Skeletal muscle tissue (tissue), 4 donors: ENCODE data around the gene ANKRD65. TPM values are rescaled to one million over a fixed set of nuclear protein-coding genes. Genes with fewer than 3 reads are reported as not detected.

Source experiments
- H3K27ac ChIP-seq: one replicate; pipeline ENCODE4 v1.7.0; 2013; ENCODE audit warnings: mild to moderate bottlenecking, low read depth, low read length, inconsistent platforms
- H3K27me3 ChIP-seq, 3 donors: one replicate each; pipeline ENCODE4 v1.7.0; 2013; ENCODE audit warnings: low read length in 3 of 3; ENCODE audit not compliant: control insufficient read depth in 3 of 3, insufficient read depth in 3 of 3
- H3K36me3 ChIP-seq, 3 donors: one replicate each; pipeline ENCODE4 v1.7.0; 2013; ENCODE audit warnings: low read length in 3 of 3; ENCODE audit not compliant: control insufficient read depth in 3 of 3, insufficient read depth in 3 of 3
- H3K4me1 ChIP-seq, 3 donors: one replicate each; pipeline ENCODE4 v1.7.0; 2013; ENCODE audit warnings: low read length in 3 of 3, mild to moderate bottlenecking in 3 of 3; ENCODE audit not compliant: control insufficient read depth in 3 of 3, insufficient read depth in 3 of 3
- H3K4me3 ChIP-seq, 3 donors: one replicate each; pipeline ENCODE4 v1.7.0; 2013; ENCODE audit warnings: low read length in 3 of 3
- H3K9ac ChIP-seq, 3 donors: one replicate each; pipeline ENCODE4 v1.7.0; 2013; ENCODE audit warnings: low read length in 3 of 3, mild to moderate bottlenecking in 3 of 3, moderate library complexity in 2 of 3, low read depth in 1 of 3
- H3K9me3 ChIP-seq, 3 donors: one replicate each; pipeline ENCODE4 v1.7.0; 2013; ENCODE audit warnings: low read length in 3 of 3; ENCODE audit not compliant: control insufficient read depth in 3 of 3
- total RNA-seq: library from RNA; depleted of rRNA; stranded (reverse); fragments of >200 nt; gene quantifications from one replicate; pipeline ENCODE4 v1.2.3, GENCODE V29; 2014
- donor health status: Osteomylitis.

Gene ANKRD65
- total RNA-seq, 1 donor from 2014 or later = 5.7 TPM

DNA sequence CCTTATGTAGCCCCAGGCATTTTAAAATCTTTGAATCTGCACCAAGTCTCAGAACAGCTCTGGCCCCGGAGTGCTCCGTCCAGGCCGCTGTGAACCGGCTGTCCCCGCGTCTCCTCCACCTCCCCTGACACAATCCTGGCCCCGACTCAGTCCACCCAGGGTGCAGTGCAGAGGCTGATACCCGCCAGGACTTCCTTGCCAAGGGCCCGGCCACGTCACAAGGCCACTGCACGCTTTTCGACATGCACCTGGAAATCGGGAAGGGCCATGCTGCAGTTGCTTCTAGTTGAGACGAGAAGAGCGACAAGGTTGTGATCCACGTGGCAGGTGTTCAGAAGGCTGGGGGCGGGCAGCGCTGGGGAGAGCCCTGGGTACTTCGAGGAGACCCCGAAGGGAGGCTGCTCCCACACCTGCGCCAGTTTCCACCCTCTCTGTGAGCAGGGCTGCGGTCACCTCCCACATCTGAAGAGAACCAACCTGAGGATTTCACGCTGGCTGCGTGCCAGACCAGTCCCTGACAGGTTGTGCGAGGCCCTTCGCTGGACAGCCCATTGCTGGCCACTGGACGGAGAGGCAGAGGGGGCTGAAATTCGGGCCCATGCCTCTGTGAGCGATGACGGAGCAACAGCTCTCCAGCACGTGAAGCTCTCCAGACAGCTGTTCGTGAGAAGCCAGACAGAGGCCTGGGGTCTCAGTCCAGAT is 21.1 kb upstream of the ANKRD65 start:
- H3K27ac ChIP-seq = no peak overlapping the region
- H3K9ac ChIP-seq = peak overlapping the region in 1 of 3 donors; percentile 3
- H3K4me1 ChIP-seq = peaks cover 13 to 18% (median 16%) of the 10 kb centered on the region in 3 donors
- H3K27me3 ChIP-seq = peaks cover 0 to 16% (median 5%) of the 10 kb centered on the region in 3 donors
- no peaks in the 10 kb centered on the region for H3K36me3 ChIP-seq
- H3K9me3 ChIP-seq = no peaks in the 10 kb centered on the region
- no peak overlapping the region for H3K4me3 ChIP-seq

GRCh38 chr1:1441002-1441888 is 20.2 kb upstream of the ANKRD65 start:
- peaks cover 0 to 26% (median 11%) of the 10 kb centered on the region in 3 donors for H3K27me3 ChIP-seq
- H3K27ac ChIP-seq = no peak overlapping the region
- H3K4me3 ChIP-seq = peak overlapping the region in 1 of 3 donors; percentile 45
- peak overlapping the region in 1 of 3 donors; percentile 50 for H3K9ac ChIP-seq
- no peaks in the 10 kb centered on the region for H3K9me3 ChIP-seq
- no peaks in the 10 kb centered on the region for H3K36me3 ChIP-seq
- H3K4me1 ChIP-seq = peaks cover 23 to 26% (median 24%) of the 10 kb centered on the region in 3 donors

DNA sequence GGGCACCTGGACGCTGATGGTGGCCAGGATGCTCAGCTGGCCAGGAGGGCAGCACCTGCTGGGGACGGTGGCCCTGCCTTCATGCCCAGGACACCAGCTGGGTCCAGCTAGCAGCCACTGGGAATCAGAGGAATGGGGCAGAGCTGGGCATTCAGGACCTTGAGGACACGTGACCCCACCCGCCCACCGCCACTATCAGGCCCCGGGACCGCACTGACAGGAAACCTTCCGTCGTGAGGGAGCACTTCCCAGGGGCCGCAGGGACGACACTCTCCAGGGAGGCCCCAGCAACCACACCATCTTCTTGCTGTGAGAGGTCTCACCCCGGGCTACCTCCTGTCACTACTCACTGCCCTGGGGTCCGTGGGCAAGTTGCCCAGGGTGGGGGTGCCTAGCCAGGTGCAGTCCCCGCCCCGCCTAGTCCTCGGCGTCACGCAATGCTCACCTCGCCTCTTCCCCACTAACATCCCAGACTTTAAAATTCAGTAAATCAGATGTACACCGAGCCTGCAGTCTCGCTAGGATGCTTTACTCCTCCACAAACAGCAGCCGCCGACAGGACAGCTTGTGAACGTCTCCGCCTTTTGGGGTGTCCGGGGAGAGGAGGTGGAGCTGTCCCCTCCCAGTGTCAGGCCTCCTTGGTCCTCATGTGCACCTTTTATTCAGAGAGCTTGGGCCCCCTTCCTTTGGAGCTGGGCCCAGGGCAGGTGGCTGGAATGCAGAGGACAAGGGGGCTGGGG is 19.4 kb upstream of the ANKRD65 start:
- H3K36me3 ChIP-seq = no peaks in the 10 kb centered on the region
- peak overlapping the region in 2 of 3 donors; percentile 33 to 50 for H3K9ac ChIP-seq
- H3K4me3 ChIP-seq = no peak overlapping the region
- no peaks in the 10 kb centered on the region for H3K9me3 ChIP-seq
- H3K4me1 ChIP-seq = peaks cover 27 to 31% (median 29%) of the 10 kb centered on the region in 3 donors
- no peak overlapping the region for H3K27ac ChIP-seq
- peaks cover 0 to 30% (median 13%) of the 10 kb centered on the region in 3 donors for H3K27me3 ChIP-seq

DNA sequence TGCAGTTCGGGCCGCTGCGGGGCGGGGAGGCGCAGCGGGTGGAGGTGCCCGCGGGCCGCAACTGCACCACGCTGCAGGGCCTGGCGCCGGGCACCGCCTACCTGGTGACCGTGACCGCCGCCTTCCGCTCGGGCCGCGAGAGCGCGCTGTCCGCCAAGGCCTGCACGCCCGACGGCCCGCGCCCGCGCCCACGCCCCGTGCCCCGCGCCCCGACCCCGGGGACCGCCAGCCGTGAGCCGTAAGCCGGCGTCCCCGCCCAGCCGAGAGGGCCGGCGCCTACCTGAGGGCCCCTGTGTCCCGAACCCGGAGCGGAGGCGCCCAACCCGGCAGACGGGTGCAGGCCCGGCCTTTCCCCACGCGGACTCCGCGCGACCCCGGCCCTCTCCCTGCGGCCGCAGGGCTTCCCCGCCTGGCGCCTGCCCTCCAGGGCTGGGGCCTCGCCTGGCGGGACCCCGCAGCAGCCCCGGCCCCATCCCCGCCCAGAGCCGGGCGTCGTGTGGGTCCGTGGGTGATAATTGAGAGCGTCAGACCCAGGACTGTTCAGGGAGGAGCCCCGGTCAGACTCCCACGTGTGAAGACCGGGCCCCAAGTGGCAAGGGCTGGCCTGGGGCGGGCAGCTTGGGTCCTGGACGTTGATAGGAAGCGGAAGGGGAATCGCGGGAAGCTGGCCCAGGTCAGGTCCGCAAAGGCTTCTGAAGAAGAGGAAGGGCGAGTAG is 18.6 kb upstream of the ANKRD65 start:
- Histone ChIP-seq H3K36me3 (no peaks in the 10 kb centered on the region), H3K9me3 (no peaks in the 10 kb centered on the region), H3K9ac (no peak overlapping the region), H3K27me3 (peaks cover 0 to 36% (median 13%) of the 10 kb centered on the region in 3 donors), H3K4me3 (no peak overlapping the region), H3K4me1 (peaks cover 35 to 38% (median 36%) of the 10 kb centered on the region in 3 donors), H3K27ac (no peak overlapping the region)

DNA sequence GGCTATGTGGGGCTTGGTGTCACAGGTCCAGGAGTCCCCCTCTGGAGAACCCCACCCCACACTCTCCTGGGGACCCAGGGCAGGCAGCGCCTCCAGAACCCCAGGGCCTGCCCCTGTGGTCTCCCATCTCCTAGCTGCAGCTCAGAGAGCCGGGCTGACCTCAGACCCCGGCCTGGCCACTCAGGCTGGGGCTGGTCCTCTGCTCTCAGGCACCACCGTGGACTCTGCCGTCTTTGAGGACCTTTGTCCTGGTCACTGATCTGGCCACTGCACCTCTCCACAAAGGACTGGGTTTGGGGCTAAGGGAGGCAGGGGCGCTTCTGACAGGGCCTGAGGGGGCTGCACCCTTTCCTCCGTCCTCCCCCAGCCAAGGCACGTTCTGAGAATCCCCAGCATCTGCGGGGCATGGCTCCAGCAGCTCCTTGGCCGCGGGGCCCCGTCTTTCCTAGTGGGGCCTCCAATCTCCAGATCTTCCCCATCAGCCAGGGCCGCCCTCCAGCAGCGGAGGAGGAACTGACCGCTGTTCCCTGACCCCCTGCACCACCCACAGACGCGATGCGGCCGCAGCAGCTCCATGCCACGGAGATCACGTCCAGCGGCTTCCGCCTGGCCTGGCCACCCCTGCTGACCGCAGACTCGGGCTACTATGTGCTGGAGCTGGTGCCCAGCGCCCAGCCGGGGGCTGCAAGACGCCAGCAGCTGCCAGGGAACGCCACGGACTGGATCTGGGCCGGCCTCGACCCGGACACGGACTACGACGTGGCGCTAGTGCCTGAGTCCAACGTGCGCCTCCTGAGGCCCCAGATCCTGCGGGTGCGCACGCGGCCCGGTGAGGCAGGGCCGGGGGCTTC is 17.7 kb upstream of the ANKRD65 start:
- Histone ChIP-seq H3K27ac (no peak overlapping the region), H3K9ac (no peak overlapping the region), H3K4me1 (peaks cover 42 to 45% (median 44%) of the 10 kb centered on the region in 3 donors), H3K36me3 (no peaks in the 10 kb centered on the region), H3K4me3 (no peak overlapping the region), H3K9me3 (no peaks in the 10 kb centered on the region), H3K27me3 (peaks cover 0 to 36% (median 13%) of the 10 kb centered on the region in 3 donors)

GRCh38 chr1:1437904-1438376 is 16.9 kb upstream of the ANKRD65 start:
- H3K4me3 ChIP-seq = no peak overlapping the region
- peaks cover 50 to 52% (median 52%) of the 10 kb centered on the region in 3 donors for H3K4me1 ChIP-seq
- peak overlapping the region in 1 of 3 donors; percentile 8 for H3K9ac ChIP-seq
- no peaks in the 10 kb centered on the region for H3K9me3 ChIP-seq
- H3K27ac ChIP-seq = no peak overlapping the region
- H3K27me3 ChIP-seq = peaks cover 0 to 36% (median 13%) of the 10 kb centered on the region in 3 donors
- H3K36me3 ChIP-seq = no peaks in the 10 kb centered on the region

DNA sequence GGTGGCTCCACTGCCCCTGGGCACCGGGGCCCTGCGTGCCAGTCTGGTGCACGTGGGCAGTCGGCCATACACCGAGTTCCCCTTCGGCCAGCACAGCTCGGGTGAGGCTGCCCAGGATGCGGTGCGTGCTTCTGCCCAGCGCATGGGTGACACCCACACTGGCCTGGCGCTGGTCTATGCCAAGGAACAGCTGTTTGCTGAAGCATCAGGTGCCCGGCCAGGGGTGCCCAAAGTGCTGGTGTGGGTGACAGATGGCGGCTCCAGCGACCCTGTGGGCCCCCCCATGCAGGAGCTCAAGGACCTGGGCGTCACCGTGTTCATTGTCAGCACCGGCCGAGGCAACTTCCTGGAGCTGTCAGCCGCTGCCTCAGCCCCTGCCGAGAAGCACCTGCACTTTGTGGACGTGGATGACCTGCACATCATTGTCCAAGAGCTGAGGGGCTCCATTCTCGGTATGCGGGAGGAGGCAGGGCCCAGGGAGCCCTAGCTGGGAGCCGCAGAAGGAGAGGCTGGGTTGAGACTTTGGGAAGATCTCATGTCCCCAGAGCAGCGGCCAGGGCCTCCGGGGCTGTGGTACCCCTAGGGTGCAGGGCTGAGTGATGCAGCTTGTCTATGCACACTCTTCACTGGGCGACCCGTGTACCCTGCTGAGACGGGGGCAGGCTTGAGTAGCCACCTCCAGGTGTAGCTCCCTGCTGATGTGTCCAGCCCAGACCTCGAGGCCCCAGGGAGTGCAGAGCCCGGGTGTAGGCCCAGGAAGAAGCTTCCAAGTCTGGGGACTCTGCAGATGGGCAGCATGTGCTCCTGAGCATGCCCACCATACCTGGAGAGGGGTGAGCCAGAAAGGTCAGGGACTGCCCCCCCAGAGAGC is 16.2 kb upstream of the ANKRD65 start:
- no peaks in the 10 kb centered on the region for H3K9me3 ChIP-seq
- peaks cover 54 to 59% (median 57%) of the 10 kb centered on the region in 3 donors for H3K4me1 ChIP-seq
- H3K9ac ChIP-seq = peak overlapping the region in 1 of 3 donors; percentile 62
- H3K27me3 ChIP-seq = peaks cover 0 to 36% (median 13%) of the 10 kb centered on the region in 3 donors
- H3K4me3 ChIP-seq = peak overlapping the region in 1 of 3 donors; percentile 13
- H3K27ac ChIP-seq = no peak overlapping the region
- H3K36me3 ChIP-seq = no peaks in the 10 kb centered on the region

DNA sequence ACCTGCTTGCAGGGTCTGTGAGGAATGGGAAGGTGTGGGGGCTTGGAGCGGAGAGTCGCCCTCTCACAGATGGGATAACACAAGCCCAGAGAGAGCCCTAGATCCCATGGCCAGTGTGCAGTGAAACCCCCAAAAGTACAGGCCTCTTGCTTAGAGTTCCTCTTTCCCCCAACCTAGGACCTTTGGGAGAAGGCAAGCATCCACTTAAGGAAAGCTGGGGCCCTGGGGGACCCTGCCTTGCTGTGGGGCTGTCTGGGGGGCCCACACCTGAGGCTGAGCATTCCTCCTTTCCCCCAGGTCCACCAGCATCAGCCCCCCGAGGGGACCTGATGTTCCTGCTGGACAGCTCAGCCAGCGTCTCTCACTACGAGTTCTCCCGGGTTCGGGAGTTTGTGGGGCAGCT is 15.6 kb upstream of the ANKRD65 start:
- Histone ChIP-seq H3K4me1 (peaks cover 57 to 66% (median 60%) of the 10 kb centered on the region in 3 donors), H3K9me3 (no peaks in the 10 kb centered on the region), H3K9ac (peak overlapping the region in 2 of 3 donors; percentile 51 to 62), H3K27ac (no peak overlapping the region), H3K36me3 (no peaks in the 10 kb centered on the region), H3K27me3 (peaks cover 0 to 36% (median 13%) of the 10 kb centered on the region in 3 donors), H3K4me3 (peak overlapping the region; percentile 51 to 68 (median 60))
